K562 (cell line): Measurements from ENCODE around the gene RAI1. TPM values are rescaled to one million over a fixed set of nuclear protein-coding genes. Genes with fewer than 3 reads are reported as not detected.

Source experiments
- BCOR ChIP-seq: fragments of 450-650 bp; IDR thresholded peaks from 2 replicates; pipeline ENCODE4 v1.6.1; 2016
- CHCHD3 ChIP-seq: fragments of 250-450 bp; sonication (Bioruptor Pico); IDR thresholded peaks from 2 replicates; pipeline ENCODE4 v2.1.2; 2022; ENCODE audit warnings: mild to moderate bottlenecking
- DIDO1 ChIP-seq: fragments of 450-650 bp; IDR thresholded peaks from 2 replicates; pipeline ENCODE4 v1.6.1; 2016; ENCODE audit warnings: low read depth, missing biosample characterization, missing genetic modification characterization
- DMBX1 ChIP-seq: fragments of 250-450 bp; sonication (Bioruptor Pico); IDR thresholded peaks from 2 replicates; pipeline ENCODE4 v1.8.0; 2022; ENCODE audit warnings: inconsistent platforms, mild to moderate bottlenecking, moderate library complexity, borderline replicate concordance
- GATA2 ChIP-seq: sonication (generic); formaldehyde crosslinking; IDR thresholded peaks from 2 replicates; pipeline ENCODE4 v1.4.0; 2020; ENCODE audit warnings: mild to moderate bottlenecking, missing genetic modification reagents
- NCOA6 ChIP-seq: fragments of 450-650 bp; IDR thresholded peaks from 2 replicates; pipeline ENCODE4 v1.6.1; 2017; ENCODE audit warnings: mild to moderate bottlenecking
- RBM17 ChIP-seq: fragments of 200-400 bp; formaldehyde crosslinking; IDR thresholded peaks from 2 replicates; pipeline ENCODE4 v1.6.1; 2017; ENCODE audit warnings: low read depth, mild to moderate bottlenecking, low read length, borderline replicate concordance
- RFX7 ChIP-seq: fragments of 250-450 bp; sonication (Bioruptor Pico); IDR thresholded peaks from 2 replicates; pipeline ENCODE4 v1.5.1; 2021; ENCODE audit warnings: mild to moderate bottlenecking
- SRSF1 ChIP-seq: fragments of 200-400 bp; formaldehyde crosslinking; IDR thresholded peaks from 2 replicates; pipeline ENCODE4 v1.6.1; 2017; ENCODE audit warnings: mild to moderate bottlenecking, low read depth, low read length, moderate library complexity
- ZKSCAN8 ChIP-seq: fragments of 200-800 bp; sonication (Bioruptor generic); IDR thresholded peaks from 2 replicates; pipeline ENCODE4 v1.6.1; 2016; ENCODE audit warnings: missing genetic modification characterization, missing compliant biosample characterization
- ZNF174 ChIP-seq: fragments of 250-450 bp; sonication (Bioruptor Pico); IDR thresholded peaks from 2 replicates; pipeline ENCODE4 v1.4.0; 2020; ENCODE audit warnings: mild to moderate bottlenecking
- polyA plus RNA-seq, 8 experiments: library from polyadenylated mRNA; depleted of rRNA in 4 of 8; stranded (reverse) in 5 of 8; unstranded in 3 of 8; fragments of >200 nt; fragmentation: Nextera tagmentation in 2 of 8; fragmentation: Illumina TruSeq in 1 of 8; extraction: Ambion mirVana in 2 of 8; extraction: Trizol in 1 of 8; gene quantifications; 2 replicates each; pipeline versions ENCODE4 v1.2.1 to v1.2.3, GENCODE V29; 2011 to 2014; ENCODE audit warnings: inconsistent platforms in 1 of 8, missing spikeins in 1 of 8
- total RNA-seq, 7 experiments: library from RNA; depleted of rRNA in 6 of 7; stranded (reverse); fragments of >200 nt in 6 of 7; fragmentation: Illumina TruSeq in 2 of 7; extraction: Trizol in 2 of 7; gene quantifications; 2 replicates each; pipeline versions ENCODE4 v1.2.1 to v1.2.3, GENCODE V29; 2011 to 2021; ENCODE audit warnings: low replicate concordance in 1 of 7
- TF ChIP-seq, protein P1 (sequence below): fragments of 250-450 bp; sonication (Bioruptor Pico); IDR thresholded peaks from 2 replicates; pipeline ENCODE4 v1.4.0; 2020
- TF ChIP-seq, protein P2 (sequence below): fragments of 250-450 bp; sonication (Bioruptor Pico); IDR thresholded peaks from 2 replicates; pipeline ENCODE4 v1.8.0; 2021; ENCODE audit warnings: mild to moderate bottlenecking, moderate library complexity

Gene RAI1
- total and polyA plus RNA-seq, 9 of the 15 experiments (the other 6 are each of a cell fraction or from before 2014, with no cell fraction given), result 0.68 to 19.9 (median 5.5) TPM

DNA sequence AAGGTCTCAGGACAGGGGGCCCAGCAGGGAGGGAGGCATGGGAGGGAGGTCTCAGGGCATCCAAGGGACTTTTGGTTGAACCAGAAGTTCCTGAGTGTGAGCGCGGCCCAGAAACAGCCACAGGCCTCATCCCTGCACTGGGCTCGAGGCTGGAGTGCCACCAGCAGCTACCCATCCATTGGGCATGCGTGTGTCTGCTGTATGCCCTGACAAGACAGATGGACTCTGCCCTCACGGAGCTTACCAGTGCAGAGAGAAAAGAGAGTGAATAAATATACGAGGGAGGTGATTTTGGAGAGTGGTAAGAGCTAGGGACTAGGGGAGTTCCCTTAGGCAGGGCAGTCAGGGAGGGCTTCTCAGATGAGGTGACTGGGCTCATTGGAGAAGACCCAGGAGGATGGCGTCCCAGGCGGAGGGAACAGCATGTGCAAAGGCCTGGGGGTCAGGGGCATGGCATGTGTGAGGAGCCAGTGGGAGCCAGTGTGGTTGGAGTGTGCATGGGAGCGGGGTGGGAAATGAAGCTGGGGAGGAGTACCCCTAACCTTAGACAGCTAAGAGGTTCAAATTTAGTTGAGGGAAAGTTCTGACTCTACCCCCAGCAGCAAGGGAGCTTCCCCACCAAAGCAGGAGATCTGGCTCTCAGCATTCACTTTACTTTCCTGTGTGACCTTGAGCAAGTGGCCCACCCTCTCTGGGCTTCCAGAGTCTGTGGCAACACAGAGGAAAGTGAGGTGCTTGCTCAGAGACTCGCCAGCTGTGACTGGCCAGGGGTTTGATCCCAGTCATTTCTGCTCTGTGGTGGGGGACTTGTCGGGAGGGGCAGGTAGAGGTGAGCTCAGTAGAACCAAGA, 80.9 kb downstream of the RAI1 start (continued):
- no peak for TF ChIP-seq CHCHD3 (CRISPR knock-in tag)
- TF ChIP-seq DIDO1 (tag), result no peak
- TF ChIP-seq RFX7 (CRISPR knock-in tag), result no peak
- no peak for TF ChIP-seq ZKSCAN8
- TF ChIP-seq DMBX1 (CRISPR knock-in tag), result no peak
- TF ChIP-seq GATA2 (CRISPR knock-in tag), result no peak
- TF ChIP-seq, protein P1, sequence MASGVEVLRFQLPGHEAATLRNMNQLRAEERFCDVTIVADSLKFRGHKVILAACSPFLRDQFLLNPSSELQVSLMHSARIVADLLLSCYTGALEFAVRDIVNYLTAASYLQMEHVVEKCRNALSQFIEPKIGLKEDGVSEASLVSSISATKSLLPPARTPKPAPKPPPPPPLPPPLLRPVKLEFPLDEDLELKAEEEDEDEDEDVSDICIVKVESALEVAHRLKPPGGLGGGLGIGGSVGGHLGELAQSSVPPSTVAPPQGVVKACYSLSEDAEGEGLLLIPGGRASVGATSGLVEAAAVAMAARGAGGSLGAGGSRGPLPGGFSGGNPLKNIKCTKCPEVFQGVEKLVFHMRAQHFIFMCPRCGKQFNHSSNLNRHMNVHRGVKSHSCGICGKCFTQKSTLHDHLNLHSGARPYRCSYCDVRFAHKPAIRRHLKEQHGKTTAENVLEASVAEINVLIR (CRISPR knock-in tag), result no peak
- TF ChIP-seq SRSF1, result no peak
- peak; percentile 37; the same call in 1 of the 2 replicates for TF ChIP-seq BCOR
- TF ChIP-seq, protein P2, sequence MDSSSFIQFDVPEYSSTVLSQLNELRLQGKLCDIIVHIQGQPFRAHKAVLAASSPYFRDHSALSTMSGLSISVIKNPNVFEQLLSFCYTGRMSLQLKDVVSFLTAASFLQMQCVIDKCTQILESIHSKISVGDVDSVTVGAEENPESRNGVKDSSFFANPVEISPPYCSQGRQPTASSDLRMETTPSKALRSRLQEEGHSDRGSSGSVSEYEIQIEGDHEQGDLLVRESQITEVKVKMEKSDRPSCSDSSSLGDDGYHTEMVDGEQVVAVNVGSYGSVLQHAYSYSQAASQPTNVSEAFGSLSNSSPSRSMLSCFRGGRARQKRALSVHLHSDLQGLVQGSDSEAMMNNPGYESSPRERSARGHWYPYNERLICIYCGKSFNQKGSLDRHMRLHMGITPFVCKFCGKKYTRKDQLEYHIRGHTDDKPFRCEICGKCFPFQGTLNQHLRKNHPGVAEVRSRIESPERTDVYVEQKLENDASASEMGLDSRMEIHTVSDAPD, result no peak
- no peak for TF ChIP-seq NCOA6
- TF ChIP-seq RBM17, result no peak
- TF ChIP-seq ZNF174 (CRISPR knock-in tag), result no peak
